Measurements from ENCODE around the gene NPM3. TPM values are rescaled to one million over a fixed set of nuclear protein-coding genes. Genes with fewer than 3 reads are reported as not detected.

NPM3 gene
- total RNA-seq, 1 experiment from 2014 or later, result 260 TPM

- TF ChIP-seq, protein P1, sequence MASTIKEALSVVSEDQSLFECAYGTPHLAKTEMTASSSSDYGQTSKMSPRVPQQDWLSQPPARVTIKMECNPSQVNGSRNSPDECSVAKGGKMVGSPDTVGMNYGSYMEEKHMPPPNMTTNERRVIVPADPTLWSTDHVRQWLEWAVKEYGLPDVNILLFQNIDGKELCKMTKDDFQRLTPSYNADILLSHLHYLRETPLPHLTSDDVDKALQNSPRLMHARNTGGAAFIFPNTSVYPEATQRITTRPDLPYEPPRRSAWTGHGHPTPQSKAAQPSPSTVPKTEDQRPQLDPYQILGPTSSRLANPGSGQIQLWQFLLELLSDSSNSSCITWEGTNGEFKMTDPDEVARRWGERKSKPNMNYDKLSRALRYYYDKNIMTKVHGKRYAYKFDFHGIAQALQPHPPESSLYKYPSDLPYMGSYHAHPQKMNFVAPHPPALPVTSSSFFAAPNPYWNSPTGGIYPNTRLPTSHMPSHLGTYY (CRISPR knock-in tag; IDR thresholded peaks at IDR 0.05), result no peak
These were observed 35.8 kb upstream of the NPM3 start (continued) for GRCh38 chr10:101818872-101819633.

GRCh38 chr10:101818119-101818871 lies 35.0 kb upstream of the NPM3 start, which contains the start of gene OGA:
OGA (minus strand) TSS chr10:101818444; CDS start chr10:101818022, 422 bp downstream.
- ChIA-PET CTCF (interaction anchor here (0.7 to 8.4 kb wide), 16 partner anchors 11 to 517 kb away, joined by 3 to 89 read pairs (median 8); partner anchors contain the start of genes KCNIP2 and NPM3), POLR2A (interaction anchor here (0.5 to 3.2 kb wide), 23 partner anchors 10 to 1177 kb away, joined by 3 to 34 read pairs (median 5); partner anchors contain the start of genes ARMH3, DPCD, KCNIP2 and NPM3)
- peak within 1 kb of the TSS; percentile 98 for H3K27ac Mint-ChIP-seq
- no peaks in the 10 kb centered on the region for H3K27me3 Mint-ChIP-seq (ENCODE audit: low read depth)
- H3K4me3 Mint-ChIP-seq, result peak within 1 kb of the TSS; percentile 88
- H3K9me3 Mint-ChIP-seq, result no peaks in the 10 kb centered on the region
- ATAC-seq, result peak; percentile 91
- peaks cover 2% of the 10 kb centered on the region for H3K36me3 Mint-ChIP-seq
- H3K4me1 Mint-ChIP-seq, result peaks cover 26% of the 10 kb centered on the region
- peak; percentile 98 for DNase-seq (ENCODE audit: low spot score)
- TF ChIP-seq GABPB1 (CRISPR knock-in tag; IDR thresholded peaks at IDR 0.05) (0 out of 2 replicates have a peak, but pooled peaks have one; percentile 25), ATF6 (CRISPR knock-in tag; IDR thresholded peaks at IDR 0.05) (no peak), ZNF232 (CRISPR knock-in tag; IDR thresholded peaks at IDR 0.05) (no peak), OVOL2 (CRISPR knock-in tag; IDR thresholded peaks at IDR 0.05; ENCODE audit: borderline replicate concordance) (no peak), ZNF263 (CRISPR knock-in tag; IDR thresholded peaks at IDR 0.05; ENCODE audit: low read depth) (no peak), JAZF1 (CRISPR knock-in tag; IDR thresholded peaks at IDR 0.05) (no peak), TEAD1 (CRISPR knock-in tag; IDR thresholded peaks at IDR 0.05) (peak; percentile 55; the same call in 1 of the 2 replicates), MAX (CRISPR knock-in tag; IDR thresholded peaks at IDR 0.05) (peak; percentile 34; the same call in 1 of the 2 replicates), TCF7 (CRISPR knock-in tag; IDR thresholded peaks at IDR 0.05; ENCODE audit: low read depth) (no peak), ARID4B (CRISPR knock-in tag; IDR thresholded peaks at IDR 0.05; ENCODE audit: borderline replicate concordance) (peak; percentile 59; the same call in 1 of the 2 replicates), SP1 (CRISPR knock-in tag; conservative IDR thresholded peaks at IDR 0.05) (peak; percentile 87), NFE2L1 (CRISPR knock-in tag; IDR thresholded peaks at IDR 0.05) (peak; percentile 86)
- TF ChIP-seq, protein P2, sequence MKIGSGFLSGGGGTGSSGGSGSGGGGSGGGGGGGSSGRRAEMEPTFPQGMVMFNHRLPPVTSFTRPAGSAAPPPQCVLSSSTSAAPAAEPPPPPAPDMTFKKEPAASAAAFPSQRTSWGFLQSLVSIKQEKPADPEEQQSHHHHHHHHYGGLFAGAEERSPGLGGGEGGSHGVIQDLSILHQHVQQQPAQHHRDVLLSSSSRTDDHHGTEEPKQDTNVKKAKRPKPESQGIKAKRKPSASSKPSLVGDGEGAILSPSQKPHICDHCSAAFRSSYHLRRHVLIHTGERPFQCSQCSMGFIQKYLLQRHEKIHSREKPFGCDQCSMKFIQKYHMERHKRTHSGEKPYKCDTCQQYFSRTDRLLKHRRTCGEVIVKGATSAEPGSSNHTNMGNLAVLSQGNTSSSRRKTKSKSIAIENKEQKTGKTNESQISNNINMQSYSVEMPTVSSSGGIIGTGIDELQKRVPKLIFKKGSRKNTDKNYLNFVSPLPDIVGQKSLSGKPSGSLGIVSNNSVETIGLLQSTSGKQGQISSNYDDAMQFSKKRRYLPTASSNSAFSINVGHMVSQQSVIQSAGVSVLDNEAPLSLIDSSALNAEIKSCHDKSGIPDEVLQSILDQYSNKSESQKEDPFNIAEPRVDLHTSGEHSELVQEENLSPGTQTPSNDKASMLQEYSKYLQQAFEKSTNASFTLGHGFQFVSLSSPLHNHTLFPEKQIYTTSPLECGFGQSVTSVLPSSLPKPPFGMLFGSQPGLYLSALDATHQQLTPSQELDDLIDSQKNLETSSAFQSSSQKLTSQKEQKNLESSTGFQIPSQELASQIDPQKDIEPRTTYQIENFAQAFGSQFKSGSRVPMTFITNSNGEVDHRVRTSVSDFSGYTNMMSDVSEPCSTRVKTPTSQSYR (CRISPR knock-in tag; IDR thresholded peaks at IDR 0.05), result peak; percentile 98; the same call in 1 of the 2 replicates
- TF ChIP-seq, protein P3, sequence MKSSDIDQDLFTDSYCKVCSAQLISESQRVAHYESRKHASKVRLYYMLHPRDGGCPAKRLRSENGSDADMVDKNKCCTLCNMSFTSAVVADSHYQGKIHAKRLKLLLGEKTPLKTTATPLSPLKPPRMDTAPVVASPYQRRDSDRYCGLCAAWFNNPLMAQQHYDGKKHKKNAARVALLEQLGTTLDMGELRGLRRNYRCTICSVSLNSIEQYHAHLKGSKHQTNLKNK (CRISPR knock-in tag; IDR thresholded peaks at IDR 0.05), result no peak
- TF ChIP-seq, protein P4, sequence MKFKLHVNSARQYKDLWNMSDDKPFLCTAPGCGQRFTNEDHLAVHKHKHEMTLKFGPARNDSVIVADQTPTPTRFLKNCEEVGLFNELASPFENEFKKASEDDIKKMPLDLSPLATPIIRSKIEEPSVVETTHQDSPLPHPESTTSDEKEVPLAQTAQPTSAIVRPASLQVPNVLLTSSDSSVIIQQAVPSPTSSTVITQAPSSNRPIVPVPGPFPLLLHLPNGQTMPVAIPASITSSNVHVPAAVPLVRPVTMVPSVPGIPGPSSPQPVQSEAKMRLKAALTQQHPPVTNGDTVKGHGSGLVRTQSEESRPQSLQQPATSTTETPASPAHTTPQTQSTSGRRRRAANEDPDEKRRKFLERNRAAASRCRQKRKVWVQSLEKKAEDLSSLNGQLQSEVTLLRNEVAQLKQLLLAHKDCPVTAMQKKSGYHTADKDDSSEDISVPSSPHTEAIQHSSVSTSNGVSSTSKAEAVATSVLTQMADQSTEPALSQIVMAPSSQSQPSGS (CRISPR knock-in tag; IDR thresholded peaks at IDR 0.05; ENCODE audit: borderline replicate concordance, low read depth), result no peak
- TF ChIP-seq, protein P5, sequence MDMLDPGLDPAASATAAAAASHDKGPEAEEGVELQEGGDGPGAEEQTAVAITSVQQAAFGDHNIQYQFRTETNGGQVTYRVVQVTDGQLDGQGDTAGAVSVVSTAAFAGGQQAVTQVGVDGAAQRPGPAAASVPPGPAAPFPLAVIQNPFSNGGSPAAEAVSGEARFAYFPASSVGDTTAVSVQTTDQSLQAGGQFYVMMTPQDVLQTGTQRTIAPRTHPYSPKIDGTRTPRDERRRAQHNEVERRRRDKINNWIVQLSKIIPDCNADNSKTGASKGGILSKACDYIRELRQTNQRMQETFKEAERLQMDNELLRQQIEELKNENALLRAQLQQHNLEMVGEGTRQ (CRISPR knock-in tag; IDR thresholded peaks at IDR 0.05), result no peak
- TF ChIP-seq, protein P6, sequence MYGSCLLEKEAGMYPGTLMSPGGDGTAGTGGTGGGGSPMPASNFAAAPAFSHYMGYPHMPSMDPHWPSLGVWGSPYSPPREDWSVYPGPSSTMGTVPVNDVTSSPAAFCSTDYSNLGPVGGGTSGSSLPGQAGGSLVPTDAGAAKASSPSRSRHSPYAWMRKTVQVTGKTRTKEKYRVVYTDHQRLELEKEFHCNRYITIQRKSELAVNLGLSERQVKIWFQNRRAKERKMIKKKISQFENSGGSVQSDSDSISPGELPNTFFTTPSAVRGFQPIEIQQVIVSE (CRISPR knock-in tag; IDR thresholded peaks at IDR 0.05; ENCODE audit: borderline replicate concordance), result no peak
